Transverse colon (tissue), 4 donors: ENCODE measurements around the gene TBC1D20. TPM values are rescaled to one million over a fixed set of nuclear protein-coding genes. Genes with fewer than 3 reads are reported as not detected.

Experiments
- DNase-seq: peaks from one replicate; pipeline ENCODE4 v3.0.0-alpha.2; 2019
- H3K27ac ChIP-seq, 4 donors: fragments of 200-600 bp; sonication (generic); 2 replicates each; pipeline ENCODE4 v1.5.1; 2016 to 2018; ENCODE audit warnings: inconsistent platforms in 4 of 4
- H3K27me3 ChIP-seq: fragments of 200-600 bp; sonication (generic); 2 replicates; pipeline ENCODE4 v1.5.1; 2017; ENCODE audit warnings: inconsistent platforms
- H3K36me3 ChIP-seq, 4 donors: fragments of 200-600 bp; sonication (generic); 2 replicates each; pipeline ENCODE4 v1.5.1; 2017 to 2019; ENCODE audit warnings: inconsistent platforms in 4 of 4
- H3K4me1 ChIP-seq, 4 donors: fragments of 200-600 bp; sonication (generic); 2 replicates each; pipeline ENCODE4 v1.5.1; 2017 to 2020; ENCODE audit warnings: inconsistent platforms in 4 of 4
- H3K4me3 ChIP-seq, 4 donors: fragments of 200-600 bp; sonication (generic); 1 replicate in 1 of 4; 2 replicates in 3 of 4; pipeline versions ENCODE4 v1.5.1 to v1.6.1; 2017 to 2019; ENCODE audit warnings: inconsistent platforms in 4 of 4
- H3K9me3 ChIP-seq, 2 donors: fragments of 200-600 bp; sonication (generic); 2 replicates each; pipeline ENCODE4 v1.5.1; 2017 to 2019; ENCODE audit warnings: inconsistent platforms in 2 of 2
- CTCF ChIP-seq, 5 experiments: fragments of 200-600 bp in 3 of 5; fragments of 450-650 bp in 2 of 5; sonication (generic) in 3 of 5; IDR thresholded peaks; 1 replicate in 2 of 5; 2 replicates in 3 of 5; pipeline ENCODE4 v1.5.1; 2016 to 2017; ENCODE audit warnings: antibody characterized with exemption in 5 of 5, inconsistent platforms in 3 of 5, mild to moderate bottlenecking in 2 of 5, moderate library complexity in 1 of 5
- EP300 ChIP-seq: sonication (generic); formaldehyde crosslinking; IDR thresholded peaks from one replicate; pipeline ENCODE4 v1.6.1; 2017; ENCODE audit warnings: antibody characterized with exemption, low read depth
- POLR2A ChIP-seq: fragments of 450-650 bp; IDR thresholded peaks from one replicate; pipeline ENCODE4 v1.6.1; 2016; ENCODE audit warnings: antibody characterized with exemption, mild to moderate bottlenecking, moderate library complexity
- POLR2AphosphoS5 ChIP-seq, 3 donors: sonication (generic); formaldehyde crosslinking; IDR thresholded peaks; one replicate each; pipeline ENCODE4 v1.6.1; 2016; ENCODE audit warnings: antibody characterized with exemption in 3 of 3
- WGBS, 2 donors: methylation state at CpG; one replicate each; pipeline ENCODE4 v1.1.5; 2018; ENCODE audit warnings: low coverage in 1 of 2; 5-methylcytosine and 5-hydroxymethylcytosine counted together
- in situ Hi-C, 4 donors: fragments of 200-750 bp; cut with MboI; loops; one replicate each; pipeline versions ENCODE4 v1.15.0 to v1.15.1; 2017; ENCODE audit warnings: low sequenced_read_pairs in 3 of 4, low pct_ligation_motif_present in 1 of 4, low pct_unique_long_range_greater_than_20kb in 1 of 4
- intact Hi-C: fragments of 100-400 bp; cut with DNase I; formaldehyde crosslinking; loops from one replicate; pipeline ENCODE4 v1.15.1; 2023; ENCODE audit warnings: low total_unique reads
- total RNA-seq, 4 donors: library from RNA; depleted of rRNA; stranded (reverse); fragments of >200 nt; gene quantifications; one replicate each; pipeline ENCODE4 v1.1.0, GENCODE V29; 2016

TBC1D20 gene
- total RNA-seq, 4 donors from 2014 or later, result 29.1 to 65.5 (median 36.9) TPM

- in situ Hi-C loops (no loop called here), intact Hi-C loops (no loop called here)
- no peak for DNase-seq
- peaks cover 0 to 36% (median 14%) of the 10 kb centered on the region in 4 donors for H3K36me3 ChIP-seq
- 83 to 84% methylated on average over 3 of the region's 3 CpGs for WGBS, 2 donors
- no peak overlapping the region for H3K4me3 ChIP-seq
- H3K4me1 ChIP-seq, result peaks cover 0 to 22% (median 11%) of the 10 kb centered on the region in 4 donors
- H3K27me3 ChIP-seq, result no peaks in the 10 kb centered on the region
- H3K27ac ChIP-seq, result peak overlapping the region in 3 of 4 donors; percentile 33 to 58 (median 51)
- H3K9me3 ChIP-seq, result no peaks in the 10 kb centered on the region
- TF ChIP-seq EP300, result no peak
- no peak for TF ChIP-seq POLR2AphosphoS5 (IDR thresholded peaks at IDR 0.05)
- no peak for TF ChIP-seq POLR2A
- TF ChIP-seq CTCF (IDR thresholded peaks at IDR 0.05), result no peak
Observed at GRCh38 chr20:444117-444516, 18.2 kb downstream of the TBC1D20 start.

GRCh38 chr20:443223-443775, 19.0 kb downstream of the TBC1D20 start:
- Histone ChIP-seq H3K27me3 (no peaks in the 10 kb centered on the region), H3K36me3 (peaks cover 0 to 36% (median 16%) of the 10 kb centered on the region in 4 donors), H3K4me1 (peaks cover 0 to 27% (median 11%) of the 10 kb centered on the region in 4 donors), H3K27ac (peak overlapping the region in 3 of 4 donors; percentile 33 to 58 (median 51)), H3K9me3 (no peaks in the 10 kb centered on the region), H3K4me3 (no peak overlapping the region)
- in situ Hi-C loops (no loop called here), intact Hi-C loops (no loop called here)
- no peak for TF ChIP-seq EP300
- TF ChIP-seq POLR2AphosphoS5 (IDR thresholded peaks at IDR 0.05), result no peak
- no peak for TF ChIP-seq POLR2A
- no peak for TF ChIP-seq CTCF (IDR thresholded peaks at IDR 0.05)
- no peak for DNase-seq
- WGBS, 2 donors, result 61 to 65% methylated on average over 4 of the region's 4 CpGs

GRCh38 chr20:440636-441035, 21.7 kb downstream of the TBC1D20 start:
- in situ Hi-C loops, result no loop called here
- TF ChIP-seq POLR2AphosphoS5 (IDR thresholded peaks at IDR 0.05) (no peak), CTCF (IDR thresholded peaks at IDR 0.05) (no peak), POLR2A (no peak), EP300 (no peak)
- WGBS, 2 donors, result 58 to 94% methylated on average over 2 to 13 of the region's 13 CpGs

GRCh38 chr20:440148-440547, 22.2 kb downstream of the TBC1D20 start:
- H3K27me3 ChIP-seq, result no peaks in the 10 kb centered on the region
- TF ChIP-seq EP300 (no peak), CTCF (IDR thresholded peaks at IDR 0.05) (no peak), POLR2AphosphoS5 (IDR thresholded peaks at IDR 0.05) (no peak), POLR2A (no peak)
- H3K4me3 ChIP-seq, result no peak overlapping the region
- H3K9me3 ChIP-seq, result no peaks in the 10 kb centered on the region
- H3K27ac ChIP-seq, result no peak overlapping the region
- in situ Hi-C loops, result no loop called here
- peaks cover 0 to 36% (median 18%) of the 10 kb centered on the region in 4 donors for H3K36me3 ChIP-seq
- no peak for DNase-seq
- H3K4me1 ChIP-seq, result peaks cover 0 to 36% (median 11%) of the 10 kb centered on the region in 4 donors
- 75 to 97% methylated on average over 1 to 7 of the region's 7 CpGs for WGBS, 2 donors
- intact Hi-C loops, result no loop called here

More at GRCh38 chr20:440636-441035, 21.7 kb downstream of the TBC1D20 start:
- Histone ChIP-seq H3K36me3 (peaks cover 0 to 36% (median 18%) of the 10 kb centered on the region in 4 donors), H3K27me3 (no peaks in the 10 kb centered on the region), H3K4me1 (peaks cover 0 to 36% (median 11%) of the 10 kb centered on the region in 4 donors), H3K9me3 (no peaks in the 10 kb centered on the region), H3K27ac (no peak overlapping the region), H3K4me3 (no peak overlapping the region)
- no peak for DNase-seq
- intact Hi-C loops, result no loop called here
